ENCODE data around the gene CD8B.
"Not testable (repeated sequence)": the region's sequence is repeated elsewhere in the genome, so short reads cannot be mapped to it uniquely, and the experiment has no call there.

CD8B gene
- 10.8 to 25.8 reads per million in 2 donors for total RNA-seq

GRCh38 chr2:86861628-86862379, at the start of gene CD8B:
TSS of gene CD8B (minus strand) at chr2:86861886. CDS start at chr2:86861865, 21 bp downstream.
- not testable (repeated sequence) for DNase-seq

- DNase-seq, result not testable (repeated sequence)
These were observed 44.2 kb upstream of the CD8B start for GRCh38 chr2:86905868-86906267.

GRCh38 chr2:86900687-86901086, 39.0 kb upstream of the CD8B start:
- DNase-seq, result not testable (repeated sequence)

GRCh38 chr2:86886026-86886425, 24.3 kb upstream of the CD8B start:
- DNase-seq, result not testable (repeated sequence)

GRCh38 chr2:86882865-86883264, 21.2 kb upstream of the CD8B start:
- DNase-seq, result not testable (repeated sequence)

- DNase-seq, result not testable (repeated sequence)
These were observed 20.5 kb upstream of the CD8B start for GRCh38 chr2:86882118-86882665.

- DNase-seq, result not testable (repeated sequence)
These were observed 17.3 kb upstream of the CD8B start for GRCh38 chr2:86878986-86879385.

- not testable (repeated sequence) for DNase-seq
These were observed 9.3 kb upstream of the CD8B start for GRCh38 chr2:86870941-86871340.

GRCh38 chr2:86868895-86869468, 7.3 kb upstream of the CD8B start:
- DNase-seq, result not testable (repeated sequence)

GRCh38 chr2:86862380-86862703, 656 bp upstream of the CD8B start:
- DNase-seq, result not testable (repeated sequence)

GRCh38 chr2:86861175-86861574, 511 bp downstream of the CD8B start:
- not testable (repeated sequence) for DNase-seq

GRCh38 chr2:86860573-86860972, 1.1 kb downstream of the CD8B start:
- not testable (repeated sequence) for DNase-seq

GRCh38 chr2:86857688-86858087, 4.0 kb downstream of the CD8B start:
- not testable (repeated sequence) for DNase-seq

- DNase-seq, result not testable (repeated sequence)
These were observed 5.2 kb downstream of the CD8B start for GRCh38 chr2:86856498-86856897.

GRCh38 chr2:86855981-86856380, 5.7 kb downstream of the CD8B start:
- DNase-seq, result not testable (repeated sequence)

GRCh38 chr2:86851581-86851980, 10.1 kb downstream of the CD8B start:
- not testable (repeated sequence) for DNase-seq

GRCh38 chr2:86842607-86843234, 19.0 kb downstream of the CD8B start:
- not testable (repeated sequence) for DNase-seq

GRCh38 chr2:86841330-86841729, 20.4 kb downstream of the CD8B start:
- not testable (repeated sequence) for DNase-seq

GRCh38 chr2:86839871-86840548, 21.7 kb downstream of the CD8B start:
- DNase-seq, result not testable (repeated sequence)

- DNase-seq, result not testable (repeated sequence)
These were observed 22.2 kb downstream of the CD8B start for GRCh38 chr2:86839455-86839854.

- not testable (repeated sequence) for DNase-seq
These were observed 24.0 kb downstream of the CD8B start for GRCh38 chr2:86837714-86838113.

GRCh38 chr2:86836915-86837695, 24.6 kb downstream of the CD8B start:
- DNase-seq, result not testable (repeated sequence)
